HepG2 (cell line): ENCODE results near the gene B3GNT9. TPM values are rescaled to one million over a fixed set of nuclear protein-coding genes. Genes with fewer than 3 reads are reported as not detected.

Experiments
- ATAC-seq: fragments of 200-7000 bp; cut with Tn5 transposase; 3 replicates; pipeline ENCODE4 v1.9.1; 2020; ENCODE audit warnings: mild to moderate bottlenecking, moderate library complexity
- BruUV-seq: library from RNA; stranded (reverse); fragments of 400-500 nt; replicated peaks from 2 replicates; lab custom pipeline; 2021; lab: Mats Ljungman, UMichigan
- CTCF ChIA-PET: fragments of 300-600 bp; formaldehyde crosslinking; extraction: SDS; loops from one replicate; lab custom pipeline; 2021; ENCODE audit warnings: low total read pairs, inconsistent platforms, low intra/inter-chr PET ratio; lab: Yijun Ruan, JAX
- POLR2A ChIA-PET: fragments of 350-600 bp; sonication (Branson Sonifier 250); formaldehyde crosslinking; loops from one replicate; lab custom pipeline; 2020; ENCODE audit warnings: antibody characterized with exemption, inconsistent platforms; lab: Yijun Ruan, JAX
- DNase-seq: peaks from one replicate; pipeline ENCODE4 v3.0.0-alpha.2; 2015; ENCODE audit warnings: low spot score
- FAIRE-seq: peaks from 3 replicates; lab custom pipeline; 2011; peaks lifted over from hg19 to GRCh38; lab: Jason Lieb, UNC
- H2AFZ ChIP-seq: one replicate; pipeline ENCODE4 v1.6.1; 2011; ENCODE audit warnings: low read length, inconsistent platforms
- H3K27ac ChIP-seq: fragments of 300-600 bp; 3 replicates; pipeline ENCODE4 v1.8.0; 2011; ENCODE audit warnings: mixed run types, mild to moderate bottlenecking, mixed read lengths, low read length, inconsistent platforms; ENCODE audit not compliant: insufficient read depth; ENCODE audit errors: extremely low read length
- H3K27me3 ChIP-seq, 2 experiments: fragments of 200-600 bp in 1 of 2; 2 replicates in 1 of 2; 3 replicates in 1 of 2; pipeline versions ENCODE4 v1.6.0 to v1.8.0; 2011; ENCODE audit warnings: low read length in 2 of 2, mild to moderate bottlenecking in 2 of 2, moderate library complexity in 2 of 2, inconsistent platforms in 1 of 2; ENCODE audit not compliant: insufficient read depth in 2 of 2, control insufficient read depth in 1 of 2
- H3K36me3 ChIP-seq, 2 experiments: fragments of 200-600 bp in 1 of 2; replicated peaks in 1 of 2; 2 replicates in 1 of 2; 3 replicates in 1 of 2; pipeline versions ENCODE4 v1.5.1 to v1.8.0; 2011; ENCODE audit warnings: low read length in 2 of 2, inconsistent platforms in 1 of 2; ENCODE audit not compliant: insufficient read depth in 2 of 2, control insufficient read depth in 1 of 2
- H3K4me1 ChIP-seq: 2 replicates; pipeline ENCODE4 v1.5.1; 2012; ENCODE audit warnings: low read length, inconsistent platforms; ENCODE audit not compliant: insufficient read depth
- H3K4me2 ChIP-seq: 2 replicates; pipeline ENCODE4 v1.6.0; 2011; ENCODE audit warnings: low read depth, low read length, inconsistent platforms
- H3K4me3 ChIP-seq, 3 experiments: fragments of 200-600 bp in 1 of 3; sonication (generic), shearing (Covaris generic) in 1 of 3; replicated peaks in 1 of 3; 2 replicates each; pipeline ENCODE4 v1.5.1; 2011 to 2016; ENCODE audit warnings: low read length in 3 of 3, inconsistent platforms in 2 of 3, low read depth in 2 of 3, mild to moderate bottlenecking in 2 of 3, control low read depth in 1 of 3, mixed read lengths in 1 of 3; ENCODE audit not compliant: insufficient read depth in 1 of 3
- H3K79me2 ChIP-seq: one replicate; pipeline ENCODE4 v1.6.1; 2011; ENCODE audit warnings: low read length, inconsistent platforms; ENCODE audit not compliant: insufficient read depth
- H3K9ac ChIP-seq: 2 replicates; pipeline ENCODE4 v1.6.0; 2011; ENCODE audit warnings: mild to moderate bottlenecking, low read depth, low read length, inconsistent platforms; ENCODE audit not compliant: insufficient read depth
- H3K9me3 ChIP-seq: 2 replicates; pipeline ENCODE4 v1.5.1; 2012; ENCODE audit warnings: mild to moderate bottlenecking, low read length
- H4K20me1 ChIP-seq: 2 replicates; pipeline ENCODE4 v1.6.0; 2011; ENCODE audit warnings: inconsistent platforms, mild to moderate bottlenecking, low read length, moderate library complexity; ENCODE audit not compliant: insufficient read depth
- DDIT3 ChIP-seq: sonication (generic); formaldehyde crosslinking; IDR thresholded peaks from 2 replicates; pipeline ENCODE4 v1.4.0; 2020; ENCODE audit warnings: mild to moderate bottlenecking, missing genetic modification reagents
- SNAPC4 ChIP-seq: sonication (generic); formaldehyde crosslinking; IDR thresholded peaks from 2 replicates; pipeline ENCODE4 v1.4.0; 2020; ENCODE audit warnings: mild to moderate bottlenecking, missing genetic modification reagents
- ZFP36L2 ChIP-seq: sonication (generic); formaldehyde crosslinking; IDR thresholded peaks from 2 replicates; pipeline ENCODE4 v1.4.0; 2020; ENCODE audit warnings: missing genetic modification reagents
- ZNF563 ChIP-seq: sonication (generic); formaldehyde crosslinking; IDR thresholded peaks from 2 replicates; pipeline ENCODE4 v1.8.0; 2022; ENCODE audit warnings: mild to moderate bottlenecking, moderate library complexity, missing genetic modification reagents
- WGBS: methylation state at CpG from one replicate; pipeline ENCODE4 v1.1.6; 2017; ENCODE audit warnings: low lambda C conversion rate; 5-methylcytosine and 5-hydroxymethylcytosine counted together
- in situ Hi-C: cut with HindIII; loops from 2 replicates; pipeline ENCODE4 v1.10.0; 2017; ENCODE audit warnings: low pct_unique_long_range_greater_than_20kb; ENCODE audit not compliant: extremely low pct_ligation_motif_present
- intact Hi-C: fragments of 100-400 bp; cut with micrococcal nuclease; formaldehyde crosslinking; loops from one replicate; pipeline ENCODE4 v1.10.0; 2022; ENCODE audit not compliant: unreplicated experiment
- polyA plus RNA-seq, 8 experiments: library from polyadenylated mRNA; depleted of rRNA in 3 of 8; stranded (reverse) in 7 of 8; unstranded in 1 of 8; fragments of >200 nt; fragmentation: Illumina TruSeq in 4 of 8; extraction: Trizol in 4 of 8; gene quantifications; 2 replicates each; pipeline versions ENCODE4 v1.2.1 to v1.2.3, GENCODE V29; 2011 to 2016; ENCODE audit warnings: low read depth in 4 of 8, missing spikeins in 1 of 8, mixed read lengths in 1 of 8; ENCODE audit not compliant: insufficient read depth in 1 of 8
- total RNA-seq, 5 experiments: library from RNA; depleted of rRNA; stranded (reverse); fragments of >200 nt; fragmentation: Illumina TruSeq; extraction: Trizol; gene quantifications; 2 replicates each; pipeline ENCODE4 v1.2.3, GENCODE V29; 2016; ENCODE audit warnings: low read depth in 1 of 5

Gene B3GNT9
- total and polyA plus RNA-seq, 2 of the 13 experiments (the other 11 are each of a cell fraction or from before 2014, with no cell fraction given), result 1.5 to 3.1 TPM

- no peaks in the 10 kb centered on the region for H3K27me3 ChIP-seq
- CTCF ChIA-PET, result no interaction called here
- no peak overlapping the region for H3K4me3 ChIP-seq
- no peak overlapping the region for H3K4me2 ChIP-seq
- BruUV-seq, result no TSS peak
- H3K9me3 ChIP-seq, result no peaks in the 10 kb centered on the region
- H2AFZ ChIP-seq, result no peak overlapping the region
- 95% methylated on average over 2 of the region's 2 CpGs for WGBS
- POLR2A ChIA-PET, result no interaction called here
- no peaks in the 10 kb centered on the region for H3K79me2 ChIP-seq
- FAIRE-seq (no peak), DNase-seq (no peak), ATAC-seq (no peak)
- no peaks in the 10 kb centered on the region for H4K20me1 ChIP-seq
- H3K36me3 ChIP-seq, result peaks cover 12 to 19% of the 10 kb centered on the region in 2 experiments
- no peak for TF ChIP-seq ZNF563
- TF ChIP-seq ZFP36L2 (CRISPR knock-in tag), result no peak
- no peak for TF ChIP-seq DDIT3
- no peak for TF ChIP-seq SNAPC4 (CRISPR knock-in tag)
- H3K4me1 ChIP-seq, result no peaks in the 10 kb centered on the region
- in situ Hi-C loops (no loop called here), intact Hi-C loops (no loop called here)
- H3K27ac ChIP-seq, result no peak overlapping the region
- H3K9ac ChIP-seq, result no peak overlapping the region
Observed at GRCh38 chr16:67098599-67098998, 52.2 kb downstream of the B3GNT9 start.

Other genes starting within 250 kb of the B3GNT9 start
- gene CDH16, start 232.1 kb downstream of the B3GNT9 start, total RNA-seq (2016; rRNA removed; fragmentation: Illumina TruSeq; extraction: Trizol), result 3.2 and 3.9 TPM in 2 replicates
- 2.7 and 5.3 TPM in 2 replicates for gene CDH16, start 232.1 kb downstream of the B3GNT9 start, polyA plus RNA-seq (2011; rRNA removed)
- gene RRAD, start 225.5 kb downstream of the B3GNT9 start, total RNA-seq (2016; rRNA removed; fragmentation: Illumina TruSeq; extraction: Trizol), result 0.80 and 1.0 TPM in 2 replicates
- 1.1 TPM in 2 replicates for gene RRAD, start 225.5 kb downstream of the B3GNT9 start, polyA plus RNA-seq (2011; rRNA removed)
- 157 and 174 TPM in 2 replicates for gene CIAO2B, start 216.6 kb downstream of the B3GNT9 start, total RNA-seq (2016; rRNA removed; fragmentation: Illumina TruSeq; extraction: Trizol)
- gene CIAO2B, start 216.6 kb downstream of the B3GNT9 start, polyA plus RNA-seq (2011; rRNA removed), result 293 and 323 TPM in 2 replicates
- 35.1 and 63.8 TPM in 2 replicates for gene CES2, start 215.5 kb downstream of the B3GNT9 start, total RNA-seq (2016; rRNA removed; fragmentation: Illumina TruSeq; extraction: Trizol)
- gene CES2, start 215.5 kb downstream of the B3GNT9 start, polyA plus RNA-seq (2011; rRNA removed), result 50.6 and 69.7 TPM in 2 replicates
- 2.3 and 6.6 TPM in 2 replicates for gene CES3, start 189.7 kb downstream of the B3GNT9 start, total RNA-seq (2016; rRNA removed; fragmentation: Illumina TruSeq; extraction: Trizol)
- 17.4 and 18.1 TPM in 2 replicates for gene CES3, start 189.7 kb downstream of the B3GNT9 start, polyA plus RNA-seq (2011; rRNA removed)
- gene CES4A, start 162.4 kb downstream of the B3GNT9 start, total RNA-seq (2016; rRNA removed; fragmentation: Illumina TruSeq; extraction: Trizol), result 0.09 TPM in 1 of 2 replicates, not detected in the other
- 0.17 and 0.18 TPM in 2 replicates for gene CES4A, start 162.4 kb downstream of the B3GNT9 start, polyA plus RNA-seq (2011; rRNA removed)
- gene CBFB, start 121.8 kb downstream of the B3GNT9 start, total RNA-seq (2016; rRNA removed; fragmentation: Illumina TruSeq; extraction: Trizol), result 70.8 and 76.0 TPM in 2 replicates
- gene CBFB, start 121.8 kb downstream of the B3GNT9 start, polyA plus RNA-seq (2011; rRNA removed), result 15.4 and 22.1 TPM in 2 replicates
- 48.3 and 53.6 TPM in 2 replicates for gene PHAF1, start 41.1 kb downstream of the B3GNT9 start, total RNA-seq (2016; rRNA removed; fragmentation: Illumina TruSeq; extraction: Trizol)
- gene PHAF1, start 41.1 kb downstream of the B3GNT9 start, polyA plus RNA-seq (2011; rRNA removed), result 174 and 184 TPM in 2 replicates
- 6.2 and 7.8 TPM in 2 replicates for gene TRADD, start 8.9 kb upstream of the B3GNT9 start, total RNA-seq (2016; rRNA removed; fragmentation: Illumina TruSeq; extraction: Trizol)
- 8.2 and 10.3 TPM in 2 replicates for gene TRADD, start 8.9 kb upstream of the B3GNT9 start, polyA plus RNA-seq (2011; rRNA removed)
- 1.5 and 3.9 TPM in 2 replicates for gene FBXL8, start 9.0 kb upstream of the B3GNT9 start, total RNA-seq (2016; rRNA removed; fragmentation: Illumina TruSeq; extraction: Trizol)
- 9.3 and 10.9 TPM in 2 replicates for gene FBXL8, start 9.0 kb upstream of the B3GNT9 start, polyA plus RNA-seq (2011; rRNA removed)
- gene HSF4, start 13.7 kb upstream of the B3GNT9 start, total RNA-seq (2016; rRNA removed; fragmentation: Illumina TruSeq; extraction: Trizol), result 0.41 and 3.5 TPM in 2 replicates
- gene HSF4, start 13.7 kb upstream of the B3GNT9 start, polyA plus RNA-seq (2011; rRNA removed), result 16.9 and 17.9 TPM in 2 replicates
- gene NOL3, start 19.5 kb upstream of the B3GNT9 start, total RNA-seq (2016; rRNA removed; fragmentation: Illumina TruSeq; extraction: Trizol), result 3.1 and 5.7 TPM in 2 replicates
- 20.5 and 23.3 TPM in 2 replicates for gene NOL3, start 19.5 kb upstream of the B3GNT9 start, polyA plus RNA-seq (2011; rRNA removed)
- 4.4 and 11.2 TPM in 2 replicates for gene MATCAP1, start 33.0 kb upstream of the B3GNT9 start, total RNA-seq (2016; rRNA removed; fragmentation: Illumina TruSeq; extraction: Trizol)
- 24.5 and 27.2 TPM in 2 replicates for gene MATCAP1, start 33.0 kb upstream of the B3GNT9 start, polyA plus RNA-seq (2011; rRNA removed)
- gene EXOC3L1, start 39.1 kb upstream of the B3GNT9 start, total RNA-seq (2016; rRNA removed; fragmentation: Illumina TruSeq; extraction: Trizol), result not detected in 2 replicates
- 0.10 and 0.12 TPM in 2 replicates for gene EXOC3L1, start 39.1 kb upstream of the B3GNT9 start, polyA plus RNA-seq (2011; rRNA removed)
- 73.7 and 84.8 TPM in 2 replicates for gene E2F4, start 41.2 kb upstream of the B3GNT9 start, total RNA-seq (2016; rRNA removed; fragmentation: Illumina TruSeq; extraction: Trizol)
- 91.2 and 106 TPM in 2 replicates for gene E2F4, start 41.2 kb upstream of the B3GNT9 start, polyA plus RNA-seq (2011; rRNA removed)
- 0.58 and 2.6 TPM in 2 replicates for gene ELMO3, start 48.1 kb upstream of the B3GNT9 start, total RNA-seq (2016; rRNA removed; fragmentation: Illumina TruSeq; extraction: Trizol)
- 4.0 and 5.7 TPM in 2 replicates for gene ELMO3, start 48.1 kb upstream of the B3GNT9 start, polyA plus RNA-seq (2011; rRNA removed)
- 50.6 and 72.9 TPM in 2 replicates for gene TMEM208, start 76.1 kb upstream of the B3GNT9 start, total RNA-seq (2016; rRNA removed; fragmentation: Illumina TruSeq; extraction: Trizol)
- 58.8 and 66.9 TPM in 2 replicates for gene TMEM208, start 76.1 kb upstream of the B3GNT9 start, polyA plus RNA-seq (2011; rRNA removed)
- 10.9 and 20.8 TPM in 2 replicates for gene FHOD1, start 96.5 kb upstream of the B3GNT9 start, total RNA-seq (2016; rRNA removed; fragmentation: Illumina TruSeq; extraction: Trizol)
- 15.0 and 20.0 TPM in 2 replicates for gene FHOD1, start 96.5 kb upstream of the B3GNT9 start, polyA plus RNA-seq (2011; rRNA removed)
- gene SLC9A5, start 98.0 kb upstream of the B3GNT9 start, total RNA-seq (2016; rRNA removed; fragmentation: Illumina TruSeq; extraction: Trizol), result 0.15 and 0.58 TPM in 2 replicates
- 1.4 and 1.5 TPM in 2 replicates for gene SLC9A5, start 98.0 kb upstream of the B3GNT9 start, polyA plus RNA-seq (2011; rRNA removed)
- gene PLEKHG4, start 128.5 kb upstream of the B3GNT9 start, total RNA-seq (2016; rRNA removed; fragmentation: Illumina TruSeq; extraction: Trizol), result 9.0 and 13.6 TPM in 2 replicates
- 7.1 and 13.6 TPM in 2 replicates for gene PLEKHG4, start 128.5 kb upstream of the B3GNT9 start, polyA plus RNA-seq (2011; rRNA removed)
- not detected in 2 replicates for gene KCTD19, start 175.7 kb upstream of the B3GNT9 start, total RNA-seq (2016; rRNA removed; fragmentation: Illumina TruSeq; extraction: Trizol)
- 0.16 TPM in 1 of 2 replicates, not detected in the other for gene KCTD19, start 175.7 kb upstream of the B3GNT9 start, polyA plus RNA-seq (2011; rRNA removed)
- 0.13 and 0.15 TPM in 2 replicates for gene LRRC36, start 175.8 kb upstream of the B3GNT9 start, total RNA-seq (2016; rRNA removed; fragmentation: Illumina TruSeq; extraction: Trizol)
- gene LRRC36, start 175.8 kb upstream of the B3GNT9 start, polyA plus RNA-seq (2011; rRNA removed), result 0.12 and 0.16 TPM in 2 replicates
- 0.20 and 0.44 TPM in 2 replicates for gene TPPP3, start 242.5 kb upstream of the B3GNT9 start, total RNA-seq (2016; rRNA removed; fragmentation: Illumina TruSeq; extraction: Trizol)
- gene TPPP3, start 242.5 kb upstream of the B3GNT9 start, polyA plus RNA-seq (2011; rRNA removed), result 0.16 TPM in 1 of 2 replicates, not detected in the other